HEK293T (cell line): Measurements from ENCODE around the gene ANAPC15.

ENCODE experiments used
- CTCF ChIA-PET: fragments of 350-600 bp; formaldehyde crosslinking; extraction: SDS; loops from one replicate; lab custom pipeline; 2021; ENCODE audit warnings: antibody characterized with exemption, inconsistent platforms; lab: Yijun Ruan, JAX
- POLR2A ChIA-PET: fragments of 350-600 bp; formaldehyde crosslinking; extraction: SDS; loops from one replicate; lab custom pipeline; 2020; ENCODE audit warnings: antibody characterized with exemption, inconsistent platforms; lab: Yijun Ruan, JAX
- DNase-seq: peaks from one replicate; pipeline ENCODE4 v3.0.0; 2012; ENCODE audit warnings: mixed read lengths; ENCODE audit errors: extremely low spot score
- ARNT ChIP-seq: fragments of 450-650 bp; IDR thresholded peaks from 2 replicates; pipeline ENCODE4 v1.6.1; 2017; ENCODE audit warnings: mild to moderate bottlenecking
- BHLHE40 ChIP-seq: fragments of 450-650 bp; IDR thresholded peaks from 2 replicates; pipeline ENCODE4 v1.6.1; 2016; ENCODE audit warnings: mild to moderate bottlenecking, moderate library complexity, borderline replicate concordance
- CTBP1 ChIP-seq: fragments of 450-650 bp; IDR thresholded peaks from 2 replicates; pipeline ENCODE4 v1.6.1; 2016; ENCODE audit warnings: borderline replicate concordance
- ELF4 ChIP-seq: fragments of 450-650 bp; IDR thresholded peaks from 2 replicates; pipeline ENCODE4 v1.6.1; 2017; ENCODE audit warnings: antibody characterized with exemption
- FOXA1 ChIP-seq: fragments of 450-650 bp; IDR thresholded peaks from 2 replicates; pipeline ENCODE4 v1.6.1; 2016; ENCODE audit warnings: mild to moderate bottlenecking
- FOXK2 ChIP-seq: fragments of 450-650 bp; IDR thresholded peaks from 2 replicates; pipeline ENCODE4 v1.6.1; 2016; ENCODE audit warnings: mild to moderate bottlenecking
- FOXM1 ChIP-seq: fragments of 450-650 bp; IDR thresholded peaks from 2 replicates; pipeline ENCODE4 v1.6.1; 2017; ENCODE audit warnings: mild to moderate bottlenecking, borderline replicate concordance
- HDGF ChIP-seq: fragments of 450-650 bp; IDR thresholded peaks from 2 replicates; pipeline ENCODE4 v1.6.1; 2017; ENCODE audit warnings: antibody characterized with exemption, borderline replicate concordance
- L3MBTL2 ChIP-seq: fragments of 450-650 bp; conservative IDR thresholded peaks from 2 replicates; pipeline ENCODE4 v1.6.1; 2016; ENCODE audit warnings: mild to moderate bottlenecking
- LEF1 ChIP-seq: fragments of 450-650 bp; IDR thresholded peaks from 2 replicates; pipeline ENCODE4 v1.6.1; 2017; ENCODE audit warnings: mild to moderate bottlenecking, borderline replicate concordance
- NFRKB ChIP-seq: fragments of 450-650 bp; IDR thresholded peaks from 2 replicates; pipeline ENCODE4 v1.6.1; 2016; ENCODE audit warnings: mild to moderate bottlenecking, moderate library complexity
- SP1 ChIP-seq: fragments of 450-650 bp; IDR thresholded peaks from 2 replicates; pipeline ENCODE4 v1.6.1; 2017
- SUZ12 ChIP-seq: fragments of 450-650 bp; IDR thresholded peaks from 2 replicates; pipeline ENCODE4 v1.6.1; 2016; ENCODE audit warnings: mild to moderate bottlenecking
- TARDBP ChIP-seq: fragments of 450-650 bp; IDR thresholded peaks from 2 replicates; pipeline ENCODE4 v1.6.1; 2016
- ZNF384 ChIP-seq: fragments of 450-650 bp; IDR thresholded peaks from 2 replicates; pipeline ENCODE4 v1.6.1; 2016
- TF ChIP-seq, protein P1 (sequence below): fragments of 450-650 bp; IDR thresholded peaks from 2 replicates; pipeline ENCODE4 v1.6.1; 2016

The ANAPC15 gene

DNA sequence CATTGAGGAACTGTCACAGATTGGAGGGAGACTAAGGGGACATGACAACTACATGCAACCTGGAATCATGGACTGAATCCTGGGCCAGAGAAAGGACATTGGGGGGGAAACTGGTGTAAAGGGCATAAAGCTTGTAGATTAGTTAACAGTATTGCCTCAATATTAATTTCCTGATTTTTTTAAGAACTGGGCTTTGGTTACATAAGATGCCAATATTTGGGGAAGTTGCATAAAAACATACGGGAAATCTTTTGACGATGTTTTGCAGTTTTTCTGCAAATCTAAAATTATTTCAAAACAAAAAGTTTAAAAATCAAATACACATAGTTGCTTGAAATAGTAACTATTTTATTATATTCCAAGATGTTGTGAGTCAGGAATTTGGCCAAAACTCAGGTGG is 20.2 kb upstream of the ANAPC15 start:
- CTCF ChIA-PET: no interaction called here

GRCh38 chr11:72129381-72129780 is 16.9 kb upstream of the ANAPC15 start:
- no peak for DNase-seq
- CTCF ChIA-PET: no interaction called here
- TF ChIP-seq FOXK2 (no peak), ELF4 (no peak), ZNF384 (no peak), FOXM1 (no peak), TARDBP (no peak), FOXA1 (no peak), CTBP1 (no peak), ARNT (no peak), NFRKB (no peak), L3MBTL2 (no peak), SP1 (no peak), LEF1 (no peak), BHLHE40 (no peak), HDGF (no peak), SUZ12 (no peak)
- TF ChIP-seq, protein P1, sequence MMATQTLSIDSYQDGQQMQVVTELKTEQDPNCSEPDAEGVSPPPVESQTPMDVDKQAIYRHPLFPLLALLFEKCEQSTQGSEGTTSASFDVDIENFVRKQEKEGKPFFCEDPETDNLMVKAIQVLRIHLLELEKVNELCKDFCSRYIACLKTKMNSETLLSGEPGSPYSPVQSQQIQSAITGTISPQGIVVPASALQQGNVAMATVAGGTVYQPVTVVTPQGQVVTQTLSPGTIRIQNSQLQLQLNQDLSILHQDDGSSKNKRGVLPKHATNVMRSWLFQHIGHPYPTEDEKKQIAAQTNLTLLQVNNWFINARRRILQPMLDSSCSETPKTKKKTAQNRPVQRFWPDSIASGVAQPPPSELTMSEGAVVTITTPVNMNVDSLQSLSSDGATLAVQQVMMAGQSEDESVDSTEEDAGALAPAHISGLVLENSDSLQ: no peak
- POLR2A ChIA-PET: no interaction called here

More for the DNA sequence above, 20.2 kb upstream of the ANAPC15 start:
- no peak for DNase-seq
- TF ChIP-seq ZNF384: no peak
- no peak for TF ChIP-seq FOXK2
- no peak for TF ChIP-seq NFRKB
- TF ChIP-seq, protein P1: no peak
- TF ChIP-seq HDGF: no peak
- TF ChIP-seq TARDBP: no peak
- TF ChIP-seq FOXM1: no peak
- no peak for TF ChIP-seq CTBP1
- no peak for TF ChIP-seq FOXA1
- TF ChIP-seq BHLHE40: no peak
- TF ChIP-seq SP1: no peak
- no peak for TF ChIP-seq L3MBTL2
- no peak for TF ChIP-seq LEF1
- no peak for TF ChIP-seq SUZ12
- no peak for TF ChIP-seq ELF4
- TF ChIP-seq ARNT: no peak
- POLR2A ChIA-PET: no interaction called here

- ChIA-PET POLR2A (no interaction called here), CTCF (interaction anchor here (0.6 kb wide), 1 partner anchor 287 kb away, joined by 5 read pairs; no protein-coding TSS in a partner anchor)
- no peak for DNase-seq
- TF ChIP-seq SUZ12 (no peak), NFRKB (no peak), BHLHE40 (no peak), HDGF (no peak), TARDBP (no peak), L3MBTL2 (no peak), FOXA1 (no peak), SP1 (no peak), FOXK2 (no peak), ELF4 (no peak), CTBP1 (no peak), LEF1 (no peak), FOXM1 (no peak), ARNT (no peak), ZNF384 (no peak)
- TF ChIP-seq, protein P1: no peak
Observed at GRCh38 chr11:72127923-72128322, 15.4 kb upstream of the ANAPC15 start.

DNA sequence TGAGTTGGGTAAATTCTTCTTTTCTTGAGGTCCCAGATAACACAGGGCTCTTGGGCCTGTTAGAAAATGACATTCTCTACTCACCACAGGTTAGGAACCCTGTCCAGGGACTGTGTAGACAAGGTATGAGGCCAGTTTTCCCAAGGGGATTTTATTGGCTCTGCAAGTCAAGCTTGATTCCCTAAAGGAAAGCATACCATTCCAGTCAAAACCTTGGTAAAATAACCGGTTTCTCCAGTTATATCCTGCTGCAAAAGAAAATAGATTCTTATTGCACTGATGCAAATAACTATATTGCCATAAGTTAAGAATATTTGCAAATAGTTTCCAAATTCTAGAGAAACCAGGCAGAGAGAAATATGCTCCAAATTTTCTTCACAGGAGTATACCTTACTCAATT is 13.5 kb upstream of the ANAPC15 start:
- CTCF ChIA-PET: no interaction called here
- POLR2A ChIA-PET: interaction anchor here (2.6 kb wide), 1 partner anchor 13 kb away, joined by 9 read pairs; the partner anchor contains the start of gene ANAPC15
- no peak for DNase-seq
- TF ChIP-seq FOXA1 (no peak), SP1 (no peak), ZNF384 (no peak), ELF4 (no peak), LEF1 (no peak), HDGF (no peak), SUZ12 (no peak), ARNT (no peak), FOXK2 (no peak), NFRKB (no peak)

DNA sequence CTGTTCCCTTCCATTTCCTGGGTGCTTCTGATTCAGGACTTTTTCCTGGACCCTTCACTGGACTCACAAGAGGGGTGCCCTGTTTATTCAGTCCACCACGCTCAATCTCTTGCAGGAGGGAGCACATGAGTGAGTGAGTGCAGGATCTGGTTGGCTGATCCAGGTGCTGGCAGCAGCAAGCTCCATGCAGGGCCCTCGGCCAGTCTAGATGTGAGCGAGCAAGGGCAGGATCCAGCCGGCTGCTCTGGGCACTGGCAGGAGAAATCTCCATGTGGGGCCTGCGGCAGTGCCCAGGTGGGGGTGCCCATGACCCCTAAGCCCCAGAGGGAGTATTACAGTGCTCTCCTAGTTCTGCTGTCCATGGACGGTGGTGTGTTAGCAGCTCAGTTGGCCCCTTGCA is 11.6 kb upstream of the ANAPC15 start:
- TF ChIP-seq BHLHE40: no peak
- no peak for TF ChIP-seq TARDBP
- no peak for TF ChIP-seq SP1
- no peak for TF ChIP-seq FOXK2
- TF ChIP-seq ELF4: no peak
- no peak for TF ChIP-seq ZNF384
- no peak for TF ChIP-seq CTBP1
- no peak for TF ChIP-seq HDGF
- no peak for TF ChIP-seq LEF1
- TF ChIP-seq, protein P1: no peak
- no peak for DNase-seq
- POLR2A ChIA-PET: no interaction called here
- CTCF ChIA-PET: no interaction called here
